ENCODE measurements around the gene ATF6B.
"Not testable (repeated sequence)": the region's sequence is repeated elsewhere in the genome, so short reads cannot be mapped to it uniquely, and the experiment has no call there.

Gene ATF6B

GRCh38 chr6:32081168-32081990 is 46.7 kb downstream of the ATF6B start:
- DNase-seq: peak; percentile 88

- no peak for DNase-seq
Measured at GRCh38 chr6:32079566-32080290, 48.3 kb downstream of the ATF6B start.

GRCh38 chr6:32076321-32076809 is 51.7 kb downstream of the ATF6B start:
- peak; percentile 87 for DNase-seq

GRCh38 chr6:32075781-32076180 is 52.3 kb downstream of the ATF6B start:
- no peak for DNase-seq

GRCh38 chr6:32074996-32075532 is 53.0 kb downstream of the ATF6B start:
- DNase-seq: peak; percentile 70

GRCh38 chr6:32073613-32074012 is 54.4 kb downstream of the ATF6B start:
- no peak for DNase-seq

GRCh38 chr6:32073101-32073500 is 54.9 kb downstream of the ATF6B start:
- DNase-seq: no peak

GRCh38 chr6:32070814-32071543 is 57.1 kb downstream of the ATF6B start:
- no peak for DNase-seq

- no peak for DNase-seq
Measured at GRCh38 chr6:32069878-32070515, 58.0 kb downstream of the ATF6B start.

GRCh38 chr6:32069460-32069859 is 58.6 kb downstream of the ATF6B start:
- no peak for DNase-seq

GRCh38 chr6:32068867-32069266 is 59.2 kb downstream of the ATF6B start:
- no peak for DNase-seq

GRCh38 chr6:32068315-32068714 is 59.7 kb downstream of the ATF6B start:
- DNase-seq: not testable (repeated sequence)

GRCh38 chr6:32067521-32067920 is 60.5 kb downstream of the ATF6B start:
- DNase-seq: not testable (repeated sequence)

All from fibroblast of skin of abdomen (primary cell).